ENCODE results near the gene LARGE1.

Gene LARGE1

GRCh38 chr22:33781411-33781810, 138.9 kb downstream of the LARGE1 start:
- no peak for DNase-seq (ENCODE audit: extremely low read depth in 1 of 2, low read depth in 1 of 2)

GRCh38 chr22:33780531-33781136, 139.6 kb downstream of the LARGE1 start:
- no peak for DNase-seq (ENCODE audit: extremely low read depth in 1 of 2, low read depth in 1 of 2)

GRCh38 chr22:33779243-33779642, 141.0 kb downstream of the LARGE1 start:
- no peak for DNase-seq (ENCODE audit: extremely low read depth in 1 of 2, low read depth in 1 of 2)

GRCh38 chr22:33776491-33776890, 143.8 kb downstream of the LARGE1 start:
- DNase-seq (ENCODE audit: extremely low read depth in 1 of 2, low read depth in 1 of 2), result no peak

GRCh38 chr22:33774781-33775180, 145.5 kb downstream of the LARGE1 start:
- DNase-seq (ENCODE audit: extremely low read depth in 1 of 2, low read depth in 1 of 2), result no peak

GRCh38 chr22:33772745-33773144, 147.5 kb downstream of the LARGE1 start:
- no peak for DNase-seq (ENCODE audit: extremely low read depth in 1 of 2, low read depth in 1 of 2)

- DNase-seq (ENCODE audit: extremely low read depth in 1 of 2, low read depth in 1 of 2), result no peak
Measured at GRCh38 chr22:33771136-33771535, 149.1 kb downstream of the LARGE1 start.

GRCh38 chr22:33770723-33771122, 149.6 kb downstream of the LARGE1 start:
- no peak for DNase-seq (ENCODE audit: extremely low read depth in 1 of 2, low read depth in 1 of 2)

GRCh38 chr22:33766091-33766490, 154.2 kb downstream of the LARGE1 start:
- no peak for DNase-seq (ENCODE audit: extremely low read depth in 1 of 2, low read depth in 1 of 2)

GRCh38 chr22:33758961-33759360, 161.3 kb downstream of the LARGE1 start:
- DNase-seq (ENCODE audit: extremely low read depth in 1 of 2, low read depth in 1 of 2), result no peak

GRCh38 chr22:33757802-33758483, 162.3 kb downstream of the LARGE1 start:
- no peak for DNase-seq (ENCODE audit: extremely low read depth in 1 of 2, low read depth in 1 of 2)

- no peak for DNase-seq (ENCODE audit: extremely low read depth in 1 of 2, low read depth in 1 of 2)
Measured at GRCh38 chr22:33757041-33757801, 163.1 kb downstream of the LARGE1 start.

GRCh38 chr22:33756508-33756949, 163.7 kb downstream of the LARGE1 start:
- no peak for DNase-seq (ENCODE audit: extremely low read depth in 1 of 2, low read depth in 1 of 2)

GRCh38 chr22:33748714-33749113, 171.6 kb downstream of the LARGE1 start:
- DNase-seq (ENCODE audit: extremely low read depth in 1 of 2, low read depth in 1 of 2), result no peak

GRCh38 chr22:33747576-33748180, 172.6 kb downstream of the LARGE1 start:
- no peak for DNase-seq (ENCODE audit: extremely low read depth in 1 of 2, low read depth in 1 of 2)

GRCh38 chr22:33747029-33747428, 173.2 kb downstream of the LARGE1 start:
- no peak for DNase-seq (ENCODE audit: extremely low read depth in 1 of 2, low read depth in 1 of 2)

GRCh38 chr22:33746501-33746928, 173.8 kb downstream of the LARGE1 start:
- no peak for DNase-seq (ENCODE audit: extremely low read depth in 1 of 2, low read depth in 1 of 2)

GRCh38 chr22:33745501-33745900, 174.8 kb downstream of the LARGE1 start:
- no peak for DNase-seq (ENCODE audit: extremely low read depth in 1 of 2, low read depth in 1 of 2)

- no peak for DNase-seq (ENCODE audit: extremely low read depth in 1 of 2, low read depth in 1 of 2)
Measured at GRCh38 chr22:33743756-33744155, 176.5 kb downstream of the LARGE1 start.

GRCh38 chr22:33741025-33741424, 179.3 kb downstream of the LARGE1 start:
- DNase-seq (ENCODE audit: extremely low read depth in 1 of 2, low read depth in 1 of 2), result no peak

- no peak for DNase-seq (ENCODE audit: extremely low read depth in 1 of 2, low read depth in 1 of 2)
Measured at GRCh38 chr22:33739516-33739915, 180.8 kb downstream of the LARGE1 start.
